Nephron progenitor cell (in vitro differentiated cells): Measurements from ENCODE around the gene MFAP4.
A peak's percentile ranks its signal among the peaks of the same experiment; 100 is the strongest.

Experiments used
- DNase-seq: peaks from one replicate; pipeline ENCODE4 v3.0.0; 2021
- H3K27ac Mint-ChIP-seq: 2 replicates; pipeline ENCODE4 v1.8.0; 2021; ENCODE audit warnings: mild to moderate bottlenecking, moderate library complexity, mixed read lengths
- H3K27me3 Mint-ChIP-seq: 2 replicates; pipeline ENCODE4 v1.8.0; 2021; ENCODE audit warnings: mild to moderate bottlenecking, low read depth, mixed read lengths; ENCODE audit not compliant: poor library complexity
- H3K36me3 Mint-ChIP-seq: 2 replicates; pipeline ENCODE4 v1.8.0; 2021; ENCODE audit warnings: low read depth, mixed read lengths
- H3K4me1 Mint-ChIP-seq: 2 replicates; pipeline ENCODE4 v1.8.0; 2021; ENCODE audit warnings: mixed read lengths
- H3K4me3 Mint-ChIP-seq: 2 replicates; pipeline ENCODE4 v1.8.0; 2021; ENCODE audit warnings: mild to moderate bottlenecking, moderate library complexity, mixed read lengths
- H3K9me3 Mint-ChIP-seq: 2 replicates; pipeline ENCODE4 v1.8.0; 2021; ENCODE audit warnings: mild to moderate bottlenecking, moderate library complexity, mixed read lengths
- TF ChIP-seq, protein P1 (sequence below): fragments of 200-600 bp; sonication (generic); IDR thresholded peaks from 2 replicates; pipeline ENCODE4 v1.5.0; 2021; ENCODE audit warnings: antibody characterized with exemption

MFAP4 gene

DNA sequence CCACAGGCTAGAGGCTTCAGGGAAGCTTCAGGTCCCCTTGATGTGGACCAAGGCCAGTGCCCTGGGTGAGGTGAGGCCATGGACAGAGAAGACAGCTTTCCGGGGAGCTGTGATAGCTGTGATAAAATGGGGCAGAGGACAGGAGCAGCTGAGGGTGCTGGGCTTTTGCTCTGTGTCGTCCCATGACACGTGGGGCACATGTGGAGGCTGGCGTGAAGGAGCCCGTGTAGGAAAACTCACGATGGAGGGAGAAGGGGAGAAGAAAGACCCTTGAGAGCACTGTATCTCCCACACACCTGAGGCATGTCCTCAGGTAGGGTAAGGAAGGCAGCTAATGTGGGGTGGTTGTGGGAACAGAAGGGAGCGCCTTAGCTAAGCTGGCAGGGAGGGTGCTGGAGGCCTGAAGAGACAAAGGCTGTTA is 45.8 kb downstream of the MFAP4 start:
- Mint-ChIP-seq H3K36me3 (no peaks in the 10 kb centered on the region), H3K9me3 (no peaks in the 10 kb centered on the region), H3K27ac (peak overlapping the region; percentile 92), H3K4me1 (peaks cover 60% of the 10 kb centered on the region), H3K27me3 (peaks cover 4% of the 10 kb centered on the region), H3K4me3 (no peak overlapping the region)
- DNase-seq = no peak
- TF ChIP-seq, protein P1, sequence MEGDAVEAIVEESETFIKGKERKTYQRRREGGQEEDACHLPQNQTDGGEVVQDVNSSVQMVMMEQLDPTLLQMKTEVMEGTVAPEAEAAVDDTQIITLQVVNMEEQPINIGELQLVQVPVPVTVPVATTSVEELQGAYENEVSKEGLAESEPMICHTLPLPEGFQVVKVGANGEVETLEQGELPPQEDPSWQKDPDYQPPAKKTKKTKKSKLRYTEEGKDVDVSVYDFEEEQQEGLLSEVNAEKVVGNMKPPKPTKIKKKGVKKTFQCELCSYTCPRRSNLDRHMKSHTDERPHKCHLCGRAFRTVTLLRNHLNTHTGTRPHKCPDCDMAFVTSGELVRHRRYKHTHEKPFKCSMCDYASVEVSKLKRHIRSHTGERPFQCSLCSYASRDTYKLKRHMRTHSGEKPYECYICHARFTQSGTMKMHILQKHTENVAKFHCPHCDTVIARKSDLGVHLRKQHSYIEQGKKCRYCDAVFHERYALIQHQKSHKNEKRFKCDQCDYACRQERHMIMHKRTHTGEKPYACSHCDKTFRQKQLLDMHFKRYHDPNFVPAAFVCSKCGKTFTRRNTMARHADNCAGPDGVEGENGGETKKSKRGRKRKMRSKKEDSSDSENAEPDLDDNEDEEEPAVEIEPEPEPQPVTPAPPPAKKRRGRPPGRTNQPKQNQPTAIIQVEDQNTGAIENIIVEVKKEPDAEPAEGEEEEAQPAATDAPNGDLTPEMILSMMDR = no peak

DNA sequence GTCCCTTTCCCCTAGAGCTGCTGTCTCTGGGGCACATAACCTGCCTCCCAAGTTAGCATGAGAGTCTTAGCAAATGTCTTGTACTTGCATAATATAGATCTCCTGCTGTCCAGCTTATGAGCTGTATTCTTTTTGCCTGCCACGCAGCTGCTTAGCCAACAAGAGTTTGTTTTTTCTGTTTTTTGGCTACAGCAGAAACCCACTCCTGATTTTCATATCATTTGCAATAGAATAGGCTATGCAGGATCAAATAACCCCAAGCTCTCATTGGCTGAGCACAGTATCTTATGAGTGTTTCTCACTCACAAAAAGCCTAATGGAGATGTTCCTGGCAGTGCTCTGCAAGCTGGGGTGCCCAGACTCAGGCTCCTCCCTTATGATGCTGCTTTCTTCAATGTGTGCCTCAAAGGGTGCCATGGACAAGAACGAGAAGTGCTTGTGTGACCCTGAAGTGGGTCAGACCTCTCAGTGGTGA is 47.6 kb downstream of the MFAP4 start:
- peak overlapping the region; percentile 62 for H3K27ac Mint-ChIP-seq
- H3K27me3 Mint-ChIP-seq = peaks cover 4% of the 10 kb centered on the region
- no peaks in the 10 kb centered on the region for H3K9me3 Mint-ChIP-seq
- TF ChIP-seq, protein P1 = no peak
- peaks cover 57% of the 10 kb centered on the region for H3K4me1 Mint-ChIP-seq
- peaks cover 3% of the 10 kb centered on the region for H3K36me3 Mint-ChIP-seq
- no peak for DNase-seq
- no peak overlapping the region for H3K4me3 Mint-ChIP-seq

GRCh38 chr17:19338031-19338990 is 48.7 kb downstream of the MFAP4 start:
- peak; percentile 61 for DNase-seq
- H3K27me3 Mint-ChIP-seq = peaks cover 4% of the 10 kb centered on the region
- no peaks in the 10 kb centered on the region for H3K9me3 Mint-ChIP-seq
- TF ChIP-seq, protein P1 = peak; percentile 58
- peak overlapping the region; percentile 64 for H3K27ac Mint-ChIP-seq
- peaks cover 57% of the 10 kb centered on the region for H3K4me1 Mint-ChIP-seq
- H3K4me3 Mint-ChIP-seq = no peak overlapping the region
- H3K36me3 Mint-ChIP-seq = peaks cover 3% of the 10 kb centered on the region

DNA sequence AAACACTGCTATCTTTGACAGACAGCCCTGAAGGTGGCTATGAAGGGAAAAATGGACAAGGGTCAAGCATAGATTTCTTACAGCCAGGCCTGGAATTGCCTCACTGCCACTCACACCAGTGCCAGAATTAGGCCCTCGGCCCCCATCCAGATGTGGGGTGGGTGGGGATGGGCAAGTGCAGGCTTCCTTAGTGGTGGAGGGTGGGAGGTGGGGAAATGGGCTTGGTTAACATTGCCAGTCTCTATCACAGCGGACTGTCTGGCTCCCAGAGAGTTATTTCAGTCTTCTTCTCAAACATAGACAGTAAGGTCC is 49.3 kb downstream of the MFAP4 start:
- no peak for DNase-seq
- Mint-ChIP-seq H3K9me3 (no peaks in the 10 kb centered on the region), H3K4me3 (no peak overlapping the region), H3K27me3 (peaks cover 4% of the 10 kb centered on the region), H3K36me3 (peaks cover 6% of the 10 kb centered on the region), H3K27ac (peak overlapping the region; percentile 20), H3K4me1 (peaks cover 59% of the 10 kb centered on the region)
- TF ChIP-seq, protein P1 = no peak

DNA sequence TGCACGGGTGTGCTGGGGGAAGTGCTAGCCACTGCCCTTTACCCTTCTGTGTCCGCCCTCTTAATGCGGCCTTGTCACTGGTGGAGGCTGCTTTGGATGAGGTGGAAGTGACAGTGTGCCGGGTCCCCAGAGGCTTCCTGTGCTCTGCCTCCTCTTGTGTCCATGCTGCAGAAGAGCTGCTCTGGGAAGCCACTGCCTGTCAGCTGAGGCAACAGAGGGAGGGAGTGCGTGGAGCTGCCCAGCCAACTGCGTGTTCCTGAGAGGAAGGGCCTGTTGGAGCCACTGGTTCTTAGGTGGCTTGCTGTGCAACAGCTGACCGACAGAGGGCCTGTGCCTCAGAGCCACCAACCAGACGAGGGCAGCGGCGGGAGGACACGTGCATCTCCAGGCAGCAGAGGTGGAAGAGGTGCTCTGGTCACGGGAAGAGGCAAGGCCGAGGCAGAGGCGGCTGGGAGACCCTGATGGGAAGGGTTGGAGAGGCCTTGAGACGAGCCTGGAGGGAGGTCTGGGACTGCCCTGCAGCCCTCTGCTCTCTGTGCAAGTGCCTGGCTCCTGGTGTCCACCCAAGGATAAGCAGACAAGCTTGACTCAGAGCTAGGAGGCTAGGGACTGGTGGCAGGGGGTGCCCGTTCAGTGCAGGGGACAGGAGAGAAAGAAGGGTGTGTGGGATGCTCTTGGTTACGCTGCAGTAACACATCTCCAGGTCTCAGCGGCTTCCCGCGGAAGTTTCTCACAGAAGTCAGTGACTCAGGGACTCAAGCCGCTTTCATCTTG is 49.9 kb downstream of the MFAP4 start:
- Mint-ChIP-seq H3K27ac (peak overlapping the region; percentile 20), H3K4me3 (no peak overlapping the region)
- TF ChIP-seq, protein P1 = no peak

More for the DNA sequence above, 49.9 kb downstream of the MFAP4 start:
- Mint-ChIP-seq H3K27me3 (peaks cover 4% of the 10 kb centered on the region), H3K9me3 (no peaks in the 10 kb centered on the region), H3K36me3 (peaks cover 8% of the 10 kb centered on the region), H3K4me1 (peaks cover 59% of the 10 kb centered on the region)
- DNase-seq = no peak
